Mucosa of rectum (tissue), 2 donors: ENCODE measurements around the gene SLC5A1.
"Not testable (repeated sequence)": the region's sequence is repeated elsewhere in the genome, so short reads cannot be mapped to it uniquely, and the experiment has no call there.

Source experiments
- H3K27ac ChIP-seq, 2 donors: one replicate each; pipeline ENCODE4 v1.7.0; 2013; ENCODE audit warnings: inconsistent platforms in 2 of 2, low read depth in 2 of 2, low read length in 2 of 2
- H3K27me3 ChIP-seq, 2 donors: one replicate each; pipeline ENCODE4 v1.7.0; 2013; ENCODE audit warnings: low read length in 2 of 2; ENCODE audit not compliant: control insufficient read depth in 2 of 2, insufficient read depth in 2 of 2
- H3K36me3 ChIP-seq, 2 donors: one replicate each; pipeline ENCODE4 v1.7.0; 2013; ENCODE audit warnings: low read length in 2 of 2; ENCODE audit not compliant: control insufficient read depth in 2 of 2, insufficient read depth in 2 of 2
- H3K4me1 ChIP-seq, 2 donors: one replicate each; pipeline ENCODE4 v1.7.0; 2013; ENCODE audit warnings: low read length in 2 of 2, mild to moderate bottlenecking in 1 of 2; ENCODE audit not compliant: control insufficient read depth in 2 of 2, insufficient read depth in 2 of 2
- H3K4me3 ChIP-seq, 2 donors: one replicate each; pipeline ENCODE4 v1.7.0; 2013; ENCODE audit warnings: low read length in 2 of 2
- H3K9ac ChIP-seq, 2 donors: one replicate each; pipeline ENCODE4 v1.7.0; 2013; ENCODE audit warnings: low read length in 2 of 2, low read depth in 1 of 2, mild to moderate bottlenecking in 1 of 2
- H3K9me3 ChIP-seq, 2 donors: one replicate each; pipeline ENCODE4 v1.7.0; 2013; ENCODE audit warnings: low read length in 2 of 2; ENCODE audit not compliant: control insufficient read depth in 2 of 2
- donor health status: healthy.
- donor health status: Normal muscosa, but diverticular disease.

SLC5A1 gene

GRCh38 chr22:32157632-32158031, 114.6 kb downstream of the SLC5A1 start:
- H3K4me1 ChIP-seq, H3K9me3 ChIP-seq, H3K27me3 ChIP-seq, H3K27ac ChIP-seq, H3K36me3 ChIP-seq, H3K4me3 ChIP-seq, H3K9ac ChIP-seq: not testable (repeated sequence)

- H3K27me3 ChIP-seq: peaks cover 0 to 1% of the 10 kb centered on the region in 2 donors
- H3K9ac ChIP-seq: no peak within 1 kb of the TSS
- H3K36me3 ChIP-seq: no peaks in the 10 kb centered on the region
- no peak within 1 kb of the TSS for H3K27ac ChIP-seq
- H3K9me3 ChIP-seq: no peaks in the 10 kb centered on the region
- H3K4me1 ChIP-seq: no peaks in the 10 kb centered on the region
- no peak within 1 kb of the TSS for H3K4me3 ChIP-seq
Observed at GRCh38 chr22:32158712-32159533, 115.9 kb downstream of the SLC5A1 start, which contains the start of gene C22orf42. Gene C22orf42, minus strand, starts transcription at chr22:32159303. Its CDS starts 88 bp downstream, at chr22:32159215.

GRCh38 chr22:32160411-32160810, 117.3 kb downstream of the SLC5A1 start:
- H3K9ac ChIP-seq, H3K27me3 ChIP-seq, H3K36me3 ChIP-seq, H3K4me1 ChIP-seq, H3K4me3 ChIP-seq, H3K27ac ChIP-seq, H3K9me3 ChIP-seq: not testable (repeated sequence)
